SK-MEL-5 (cell line): ENCODE measurements around the gene FUCA1. TPM values are rescaled to one million over a fixed set of nuclear protein-coding genes. Genes with fewer than 3 reads are reported as not detected.

Source experiments
- DNase-seq: peaks from one replicate; pipeline ENCODE4 v3.0.0-alpha.2; 2016; ENCODE audit warnings: low read depth, low spot score
- in situ Hi-C: cut with HindIII; loops from 2 replicates; pipeline ENCODE4 v1.10.0; 2016; ENCODE audit warnings: low sequenced_read_pairs, high pct_unique_total_duplicates, low pct_unique_long_range_greater_than_20kb
- total RNA-seq: library from RNA; depleted of rRNA; stranded (reverse); fragments of >200 nt; shearing (Covaris generic); gene quantifications from 2 replicates; pipeline ENCODE4 v1.2.3, GENCODE V29; 2014; rRNA removed

FUCA1 gene
- total RNA-seq, 1 experiment from 2014 or later = 40.2 TPM

DNA sequence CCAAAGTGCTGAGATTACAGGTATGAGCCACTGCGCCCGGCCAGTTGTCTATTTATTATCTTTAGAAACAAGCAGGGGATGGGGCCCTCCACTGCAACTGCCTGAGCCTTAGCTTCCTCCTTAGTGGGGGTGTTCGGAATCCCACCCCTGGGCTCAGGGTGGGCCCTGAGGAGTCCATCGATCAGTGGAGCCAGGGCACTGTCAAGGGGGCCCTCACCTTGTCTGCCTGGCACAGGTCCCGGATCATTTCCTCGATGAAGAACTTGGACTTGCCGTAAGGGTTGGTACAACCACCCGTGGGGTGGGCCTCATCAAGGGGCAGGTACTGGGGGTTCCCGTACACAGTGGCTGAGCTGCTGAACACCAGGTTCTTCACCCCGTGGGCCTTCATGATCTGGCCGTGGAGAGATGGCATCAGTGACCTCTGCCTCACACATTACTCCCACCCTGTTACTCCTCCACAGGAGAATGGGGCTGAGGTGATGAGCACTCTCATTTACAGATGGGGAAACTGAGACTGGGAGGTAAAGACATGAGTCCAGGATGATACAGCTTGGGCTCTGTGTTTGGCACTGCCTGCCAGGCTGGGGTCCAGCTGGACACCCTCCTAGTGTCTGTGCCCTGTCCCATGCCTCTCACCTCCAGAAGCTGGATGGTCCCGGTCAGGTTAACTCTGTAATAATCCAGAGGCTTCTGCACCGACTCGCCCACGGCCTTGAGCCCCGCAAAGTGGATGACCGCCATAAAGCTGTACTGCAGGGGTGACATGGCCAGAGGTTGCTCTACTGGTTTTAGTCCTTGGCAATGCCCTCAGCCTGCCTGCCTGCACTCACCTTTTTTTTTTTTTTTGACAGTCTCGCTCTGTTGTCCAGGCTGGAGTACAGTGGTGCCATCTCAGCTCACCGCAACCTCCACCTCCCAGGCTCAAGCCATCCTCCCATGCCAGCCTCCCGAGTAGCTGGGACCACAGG, 70.3 kb downstream of the FUCA1 start:
- in situ Hi-C loops = no loop called here
- no peak for DNase-seq

DNA sequence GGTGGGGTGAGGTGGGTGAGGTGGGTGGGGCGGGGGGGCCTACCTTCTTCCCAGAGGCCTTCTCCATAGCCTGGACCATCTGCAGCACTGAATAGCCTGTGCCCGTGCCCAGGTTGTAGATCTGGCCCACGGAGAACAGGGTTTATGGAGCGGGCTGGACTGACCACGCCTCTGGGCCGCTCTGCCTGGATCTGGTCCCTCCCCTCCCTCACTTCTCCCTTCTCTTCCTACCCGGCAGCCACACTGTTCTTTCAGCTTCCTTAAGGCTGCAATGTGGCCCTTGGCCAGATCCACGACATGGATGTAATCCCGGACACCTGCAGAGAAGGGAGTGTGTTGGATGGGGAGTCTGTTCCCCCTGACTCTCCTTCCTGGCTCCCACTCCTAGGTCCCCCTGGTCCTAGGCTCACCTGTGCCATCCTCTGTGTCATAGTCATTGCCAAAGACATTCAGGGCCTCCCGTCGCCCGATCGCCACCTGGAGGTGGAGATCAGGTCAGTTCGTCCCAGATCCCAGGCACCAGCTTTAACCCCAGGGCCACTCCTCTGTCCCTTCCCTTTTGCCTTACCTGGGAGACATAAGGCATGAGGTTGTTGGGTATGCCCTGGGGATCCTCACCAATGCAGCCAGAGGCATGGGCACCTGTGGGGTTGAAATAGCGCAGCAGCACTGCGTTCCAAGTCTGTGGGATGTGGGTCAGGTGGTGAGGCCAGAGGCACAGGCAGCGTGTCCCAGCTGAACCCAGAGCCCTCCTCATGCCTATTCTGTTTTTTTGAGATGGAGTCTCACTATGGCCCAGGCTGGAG, 71.4 kb downstream of the FUCA1 start:
- in situ Hi-C loops = no loop called here
- no peak for DNase-seq

DNA sequence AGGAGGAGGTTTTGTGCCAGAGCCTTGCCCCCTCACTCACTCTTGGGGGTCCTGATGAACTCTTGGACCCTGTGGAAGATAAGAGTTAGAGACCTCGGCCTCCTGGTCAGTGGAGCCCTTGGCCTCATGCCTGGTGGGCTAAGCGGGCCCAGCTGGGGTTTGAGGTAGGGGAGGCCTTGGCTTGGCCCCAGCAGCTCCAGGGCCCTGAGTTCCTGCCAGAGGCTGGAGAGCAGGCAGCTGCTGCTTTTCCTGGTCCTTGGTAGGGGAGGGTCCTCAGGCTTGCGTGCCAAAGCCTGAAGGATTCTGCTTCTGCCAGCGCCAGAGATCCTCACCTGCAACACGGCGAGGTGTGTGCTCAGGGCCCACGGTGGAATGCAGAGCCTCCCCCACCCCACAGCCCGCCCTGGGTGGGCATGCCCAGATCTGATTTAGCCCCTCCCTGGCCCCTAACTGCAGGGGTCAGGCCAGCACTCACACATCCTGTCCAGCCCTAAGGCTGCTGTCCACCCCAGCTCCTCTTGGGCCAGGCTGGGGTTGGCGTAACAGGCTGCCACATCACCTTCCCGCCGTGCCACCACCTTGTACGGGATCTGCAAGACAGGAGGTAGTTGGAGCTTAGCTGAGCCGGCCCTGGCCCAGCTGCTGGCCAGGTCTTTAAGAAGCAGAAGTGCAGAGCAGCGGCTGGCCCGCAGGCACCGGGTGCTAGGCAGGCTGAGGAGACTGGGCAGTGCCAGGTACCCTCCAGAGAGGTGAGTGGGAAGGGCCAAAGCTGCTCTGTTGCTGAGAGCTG, 72.2 kb downstream of the FUCA1 start:
- no peak for DNase-seq
- in situ Hi-C loops = no loop called here

Other genes with a start within 250 kb of the FUCA1 start
- gene RPL11, start 176.5 kb downstream of the FUCA1 start, total RNA-seq = 1,891 and 1,988 TPM in 2 replicates
- gene ELOA, start 124.8 kb downstream of the FUCA1 start, total RNA-seq = 48.0 and 53.4 TPM in 2 replicates
- 36.1 and 36.5 TPM in 2 replicates for gene PITHD1, start 89.9 kb downstream of the FUCA1 start, total RNA-seq
- gene LYPLA2, start 77.1 kb downstream of the FUCA1 start, total RNA-seq = 78.5 and 84.9 TPM in 2 replicates
- 82.3 and 82.4 TPM in 2 replicates for gene GALE, start 67.5 kb downstream of the FUCA1 start, total RNA-seq
- gene HMGCL, start 42.9 kb downstream of the FUCA1 start, total RNA-seq = 54.7 and 59.7 TPM in 2 replicates
- not detected in 2 replicates for gene CNR2, start 45.1 kb upstream of the FUCA1 start, total RNA-seq
- 60.9 and 67.7 TPM in 2 replicates for gene PNRC2, start 91.5 kb upstream of the FUCA1 start, total RNA-seq
- gene SRSF10, start 112.0 kb upstream of the FUCA1 start, total RNA-seq = 80.4 and 87.1 TPM in 2 replicates
- gene MYOM3, start 243.8 kb upstream of the FUCA1 start, total RNA-seq = not detected in 2 replicates